ENCODE measurements around the gene DNHD1.
A peak's percentile ranks its signal among the peaks of the same experiment; 100 is the strongest.

Gene DNHD1

DNA sequence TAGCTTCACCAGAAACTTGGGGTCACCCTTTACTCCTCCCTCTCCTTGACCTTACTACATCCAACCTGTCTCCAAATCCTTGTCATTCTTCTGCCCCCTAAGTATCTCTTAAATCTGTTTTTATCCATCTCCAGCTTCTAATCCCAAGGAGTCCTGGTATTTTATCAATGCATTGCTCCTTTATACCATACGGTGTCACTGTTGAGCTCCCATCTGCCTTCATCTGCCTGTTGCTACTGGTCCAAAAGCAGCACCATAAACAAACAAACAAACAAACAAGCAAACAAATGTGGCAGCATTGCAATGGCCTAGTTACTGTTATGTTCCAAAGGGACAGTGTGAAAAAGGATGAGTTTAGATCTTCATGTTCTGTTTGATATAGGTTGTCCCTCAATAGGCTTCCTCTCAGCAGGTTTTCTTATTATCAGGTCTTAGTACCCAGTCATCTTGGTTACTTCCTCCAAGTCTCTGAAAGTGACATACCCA is 34.2 kb downstream of the DNHD1 start:
- peak; percentile 10 to 58 for DNase-seq

GRCh38 chr11:6538456-6538855 is 41.4 kb downstream of the DNHD1 start:
- no peak for DNase-seq

DNA sequence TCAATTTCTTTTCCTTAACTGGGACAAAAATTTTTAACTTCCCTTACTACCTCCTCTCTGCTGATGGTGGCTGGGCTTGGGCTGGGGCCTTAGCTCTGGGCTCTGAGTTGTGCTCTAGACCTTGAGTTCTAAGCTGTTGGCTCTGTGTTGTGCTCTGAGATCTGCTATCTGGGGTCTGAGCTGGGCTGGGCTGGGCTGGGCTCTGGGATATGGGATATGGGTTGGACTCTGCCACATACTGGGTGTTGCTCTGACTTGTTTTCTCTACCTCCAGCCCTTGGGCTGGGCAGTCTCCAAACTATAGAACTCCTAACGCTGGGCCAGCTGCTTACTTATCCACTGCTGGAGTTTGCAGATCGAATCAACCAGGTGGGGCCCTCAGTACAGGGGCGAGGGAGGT is 41.9 kb downstream of the DNHD1 start:
- DNase-seq = no peak

DNA sequence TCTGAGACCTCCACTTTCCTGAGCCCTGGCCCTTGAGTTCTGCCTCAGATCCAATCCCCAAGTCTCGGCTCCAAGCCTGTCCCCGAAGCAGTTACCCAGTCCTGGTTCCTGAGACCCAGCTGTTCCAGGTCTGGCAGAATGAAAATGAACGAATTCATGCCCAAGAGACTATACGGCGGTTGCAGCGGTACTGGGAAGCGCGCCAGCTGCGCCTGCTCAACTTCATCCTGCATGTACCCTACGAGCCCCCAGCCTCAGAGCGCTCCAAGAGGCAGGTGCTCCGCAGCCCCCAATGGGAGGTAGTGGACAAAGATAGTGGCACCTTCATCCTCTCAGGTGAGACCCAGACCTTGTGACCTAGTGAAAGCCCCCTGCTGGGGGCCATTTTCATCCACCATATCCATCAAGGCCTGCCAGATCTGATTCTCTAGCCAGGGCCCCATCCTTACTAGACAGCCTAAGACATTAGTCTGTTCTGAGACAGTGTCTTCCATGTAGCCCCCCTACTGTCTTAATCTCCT is 42.7 kb downstream of the DNHD1 start:
- no peak for DNase-seq

GRCh38 chr11:6541356-6541755 is 44.3 kb downstream of the DNHD1 start:
- no peak for DNase-seq

DNA sequence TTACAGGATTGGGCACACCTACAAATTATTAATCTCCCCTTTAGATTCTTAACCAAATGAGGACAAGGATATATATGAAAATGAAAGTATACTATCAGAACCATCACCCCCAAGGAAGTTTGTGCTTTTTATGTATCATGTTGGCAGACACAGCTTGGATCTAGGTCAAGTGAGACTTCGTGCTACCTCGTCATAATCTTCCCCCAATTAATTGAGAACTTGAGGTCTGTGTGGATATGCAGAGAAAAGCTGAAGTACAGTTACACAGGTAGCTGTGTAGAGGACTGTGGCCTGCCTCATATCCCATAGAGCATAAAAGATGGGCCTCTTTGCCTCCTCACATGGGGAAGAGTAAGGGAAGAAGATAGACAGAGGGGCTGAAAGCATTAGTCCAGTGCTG is 45.6 kb downstream of the DNHD1 start:
- no peak for DNase-seq

- no peak for DNase-seq
Observed at GRCh38 chr11:6544921-6545850, 48.1 kb downstream of the DNHD1 start.

DNA sequence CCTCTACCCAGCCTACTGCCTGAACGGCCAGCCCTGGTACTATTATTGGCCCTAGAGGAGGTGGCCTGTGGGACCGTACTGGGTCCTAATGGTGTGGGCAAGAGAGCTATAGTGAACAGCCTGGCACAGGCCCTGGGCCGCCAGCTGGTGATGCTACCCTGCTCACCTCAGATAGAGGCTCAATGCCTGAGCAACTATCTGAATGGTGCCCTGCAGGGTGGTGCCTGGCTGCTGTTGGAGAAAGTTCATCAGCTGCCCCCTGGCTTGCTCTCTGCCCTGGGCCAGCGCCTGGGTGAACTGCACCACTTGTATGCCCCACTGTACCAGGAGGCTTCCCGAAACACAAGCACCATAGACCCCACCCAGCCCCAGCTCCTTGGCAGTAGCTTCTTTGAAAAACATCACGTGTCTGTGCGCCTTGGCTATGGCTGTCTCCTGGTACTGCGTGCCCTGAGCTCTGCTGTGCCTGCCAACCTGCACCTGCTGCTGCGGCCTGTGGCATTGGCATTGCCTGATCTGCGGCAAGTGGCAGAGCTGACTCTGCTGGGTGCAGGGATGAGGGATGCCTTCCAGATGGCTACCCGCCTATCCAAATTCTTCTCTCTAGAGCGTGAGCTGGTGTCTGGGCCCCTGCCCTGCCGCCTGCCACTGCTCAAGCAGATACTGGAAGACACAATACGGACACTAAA is 49.0 kb downstream of the DNHD1 start:
- DNase-seq = no peak

DNA sequence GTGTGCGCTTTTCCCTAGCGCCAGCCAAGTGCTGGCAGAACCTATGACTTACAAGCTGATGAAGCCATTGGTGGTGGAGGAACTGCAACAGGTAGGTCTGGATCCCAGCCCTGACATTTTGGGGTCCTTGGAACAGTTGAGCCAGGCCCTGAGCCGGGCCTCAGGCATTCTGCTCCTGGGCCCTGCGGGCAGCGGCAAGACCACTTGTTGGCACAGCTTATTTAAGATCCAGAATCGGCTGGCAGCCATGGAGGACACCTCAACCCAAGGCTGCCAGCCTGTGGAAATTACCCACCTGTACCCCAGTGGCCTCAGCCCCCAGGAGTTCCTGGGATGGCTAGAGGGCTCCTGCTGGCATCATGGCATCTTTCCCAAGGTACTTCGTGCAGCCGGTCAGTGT is 49.7 kb downstream of the DNHD1 start:
- no peak for DNase-seq

DNA sequence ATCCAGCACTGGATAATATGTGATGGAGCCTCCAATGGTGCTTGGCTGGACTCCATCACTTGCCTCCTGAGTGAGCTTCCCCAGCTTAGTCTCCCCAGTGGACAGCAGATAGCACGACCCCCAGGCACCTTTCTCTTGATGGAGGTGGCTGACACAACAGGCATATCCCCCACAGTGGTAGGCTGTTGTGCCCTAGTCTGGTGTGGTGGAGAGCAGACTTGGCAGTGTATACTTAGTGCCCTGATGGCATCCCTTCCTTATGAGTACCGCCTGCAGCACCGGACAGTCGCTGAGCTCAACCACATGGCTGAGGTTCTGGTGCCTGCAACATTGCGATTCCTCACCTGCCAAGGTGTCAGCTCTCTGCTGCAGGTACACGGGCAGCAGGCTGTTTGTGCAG is 50.1 kb downstream of the DNHD1 start:
- no peak for DNase-seq

GRCh38 chr11:6548121-6548520 is 51.0 kb downstream of the DNHD1 start:
- DNase-seq = no peak

DNA sequence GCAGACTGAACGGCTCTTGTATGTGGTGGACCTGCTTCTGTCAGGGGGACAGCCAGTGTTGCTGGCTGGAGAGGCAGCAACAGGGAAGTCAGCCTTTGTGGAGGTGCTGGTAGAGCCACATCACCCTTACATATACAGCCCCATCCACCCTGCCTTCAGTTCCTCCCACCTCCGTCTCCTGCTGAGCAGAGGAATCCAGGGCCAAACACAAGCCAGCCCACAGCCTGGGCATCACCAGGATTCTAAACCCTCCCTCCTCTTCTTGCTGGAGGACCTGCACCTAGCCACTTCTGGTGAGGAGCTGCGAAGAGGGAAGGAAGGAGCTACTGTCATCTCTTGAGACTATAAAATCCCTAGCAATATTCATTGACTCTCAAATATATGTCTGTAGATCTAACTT is 51.6 kb downstream of the DNHD1 start:
- no peak for DNase-seq

DNA sequence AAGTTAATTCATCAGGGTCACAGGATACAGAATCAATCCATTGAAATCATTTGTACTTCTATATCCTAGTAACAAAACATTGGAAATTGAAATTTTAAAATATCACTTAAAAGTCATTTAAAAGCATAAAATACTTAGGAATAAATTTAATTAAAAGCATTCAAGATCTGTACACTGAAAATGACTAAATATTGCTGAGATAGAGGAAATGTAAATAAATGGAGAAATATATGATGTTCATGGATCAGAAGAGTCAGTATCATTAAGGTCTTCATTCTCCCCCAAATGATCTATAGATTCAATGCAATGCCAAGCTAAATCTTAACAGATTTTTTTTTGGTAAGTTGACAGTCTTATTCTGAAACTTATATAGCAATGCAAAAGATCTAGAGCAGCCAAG is 56.6 kb downstream of the DNHD1 start:
- no peak for DNase-seq

GRCh38 chr11:6554828-6555706 is 58.0 kb downstream of the DNHD1 start:
- DNase-seq = no peak

DNA sequence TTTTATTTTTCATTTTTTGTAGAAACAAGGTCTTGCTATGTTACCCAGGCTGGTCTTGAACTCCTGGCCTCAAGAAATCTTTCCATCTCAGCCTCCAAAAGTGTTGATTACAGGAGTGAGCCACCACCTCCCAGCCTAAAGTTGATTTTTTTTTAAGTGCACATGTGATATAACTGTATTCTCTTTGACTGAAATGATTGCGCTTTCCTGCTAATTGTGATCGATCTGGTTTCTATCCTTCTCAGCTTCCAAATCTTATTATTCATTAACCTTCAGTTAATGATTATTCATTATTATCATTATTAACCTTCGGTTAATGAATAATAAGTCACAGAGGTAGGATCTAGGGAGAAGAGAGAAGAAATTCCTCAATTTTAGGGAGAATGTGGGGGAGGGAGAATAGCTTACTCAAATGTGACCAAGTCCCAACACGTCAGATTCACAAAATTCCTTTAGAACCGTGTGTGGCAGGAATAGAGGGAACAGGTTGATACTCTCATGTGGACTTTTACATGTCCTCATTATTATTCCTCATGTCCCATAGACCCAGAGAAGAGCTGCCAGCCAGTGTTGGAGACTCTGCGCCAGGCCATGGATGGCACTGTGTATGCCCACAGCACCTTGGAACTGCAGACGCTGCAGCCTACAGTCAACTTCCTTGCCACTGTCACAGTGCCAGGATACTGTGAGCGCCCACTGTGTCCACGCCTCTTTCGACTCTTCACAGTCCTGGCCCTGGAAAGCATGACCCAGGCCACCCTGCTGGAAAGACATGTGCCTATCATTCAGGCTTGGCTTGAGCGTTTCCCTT is 59.3 kb downstream of the DNHD1 start:
- no peak for DNase-seq

DNA sequence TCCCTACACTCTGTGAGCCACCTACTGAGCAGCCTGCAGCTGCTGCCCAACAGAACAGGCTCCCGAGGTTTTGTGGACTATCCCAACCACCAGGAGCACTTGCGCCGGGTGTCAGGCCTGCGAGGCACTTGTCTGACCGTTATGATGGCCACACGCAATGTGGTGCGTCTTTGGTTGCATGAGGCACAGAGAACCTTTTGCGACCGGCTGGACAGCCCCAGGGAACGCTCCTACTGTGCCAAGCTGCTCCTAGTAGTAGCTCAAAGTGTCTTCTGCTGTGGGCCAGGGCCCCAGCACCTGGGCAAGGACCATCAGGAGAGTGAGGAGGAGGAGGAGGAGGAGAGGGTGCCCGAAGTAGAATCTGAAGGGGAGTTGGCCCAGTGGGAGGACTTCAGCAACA is 60.0 kb downstream of the DNHD1 start:
- no peak for DNase-seq

DNA sequence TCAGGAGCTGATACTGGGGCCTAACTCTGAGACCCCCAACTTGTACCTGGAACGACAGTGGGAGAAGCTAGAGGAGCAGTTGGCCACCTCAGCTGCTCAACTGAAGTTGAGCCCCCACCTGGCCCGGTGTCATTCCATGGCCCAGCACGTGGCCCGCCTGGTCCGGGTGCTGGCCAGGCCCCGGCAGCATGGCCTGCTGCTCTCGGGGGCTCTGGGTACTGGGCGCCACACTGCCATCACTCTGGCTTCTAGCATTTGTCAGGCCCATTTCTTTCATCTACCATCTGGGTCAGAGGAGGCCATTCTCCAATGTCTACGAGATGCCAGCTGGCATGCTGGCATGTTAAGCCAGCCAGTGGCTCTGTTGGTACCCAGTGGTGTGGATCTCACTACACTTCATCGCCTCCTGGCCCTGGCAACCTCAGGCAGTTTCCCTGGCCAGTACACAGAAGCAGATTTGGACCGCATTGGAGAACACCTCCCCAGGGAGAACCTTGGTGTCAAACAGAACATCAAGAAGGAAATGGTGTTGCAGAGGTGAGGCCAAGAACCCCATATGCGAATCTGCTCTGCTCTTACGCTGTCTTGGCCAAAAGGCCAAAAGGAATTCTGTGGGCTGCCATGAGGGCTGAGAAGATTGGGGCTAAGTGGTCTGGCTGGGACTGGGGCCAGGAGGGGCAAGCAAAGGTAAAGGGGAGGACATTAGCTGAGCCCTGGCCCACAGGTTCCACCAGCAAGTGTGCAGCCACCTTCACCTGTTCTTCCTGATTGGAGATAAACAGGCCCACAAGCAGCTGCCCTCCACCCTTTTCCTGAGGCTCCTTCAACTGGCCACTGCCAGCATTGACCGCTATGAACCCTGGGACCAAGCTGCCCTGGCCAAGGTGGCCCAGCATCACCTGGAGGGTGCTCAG is 60.9 kb downstream of the DNHD1 start:
- no peak for DNase-seq

GRCh38 chr11:6559369-6559768 is 62.3 kb downstream of the DNHD1 start:
- no peak for DNase-seq

GRCh38 chr11:6561288-6561687 is 64.2 kb downstream of the DNHD1 start:
- no peak for DNase-seq

GRCh38 chr11:6563121-6563619 is 66.1 kb downstream of the DNHD1 start:
- no peak for DNase-seq

DNA sequence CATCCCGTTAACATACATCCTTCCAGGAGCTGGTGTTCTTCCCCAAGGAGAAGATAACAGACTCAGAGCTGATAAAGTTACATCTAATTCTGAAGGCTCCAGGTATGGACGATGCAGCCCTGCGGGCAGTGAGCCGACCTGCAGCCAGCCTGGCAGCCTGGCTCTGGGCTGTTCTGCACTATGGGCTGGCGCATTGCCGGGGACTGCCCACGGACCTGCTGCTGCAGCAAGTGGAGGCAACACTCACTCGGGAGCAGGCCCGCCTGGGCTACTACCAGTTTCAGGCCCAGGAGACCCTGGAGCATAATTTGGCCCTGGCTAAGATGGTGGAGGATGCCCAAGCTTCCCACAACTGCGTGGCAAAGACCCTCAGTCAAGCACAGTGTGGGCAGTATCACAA is 66.6 kb downstream of the DNHD1 start:
- no peak for DNase-seq
